ENCODE results near the gene SLC2A10. TPM values are rescaled to one million over a fixed set of nuclear protein-coding genes. Genes with fewer than 3 reads are reported as not detected.

The SLC2A10 gene
- total RNA-seq, 3 donors from 2014 or later (not counting 1 experiment from before 2014, with no cell fraction given): 0.26 to 2.2 (median 0.79) TPM

DNA sequence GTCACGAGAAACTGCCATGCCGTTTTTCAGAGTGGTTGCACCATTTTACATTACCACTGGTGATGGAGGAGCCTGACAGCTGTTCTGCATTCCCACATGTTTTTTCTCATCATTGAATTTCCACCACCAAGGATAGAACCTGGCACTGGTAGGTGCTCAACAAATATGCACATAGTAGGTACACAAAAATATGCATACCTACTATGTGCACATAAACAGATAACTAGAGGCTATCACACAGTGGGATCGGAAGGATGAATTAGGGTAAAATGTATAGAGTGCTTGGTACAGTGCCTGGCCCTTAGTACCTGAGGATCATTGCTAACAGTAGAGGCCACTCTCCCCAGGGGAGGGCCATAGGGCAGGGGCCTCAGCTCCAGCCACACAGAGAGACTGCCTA, 47.0 kb downstream of the SLC2A10 start:
- no peak for ATAC-seq
- Mint-ChIP-seq H3K27me3 (ENCODE audit: low read depth in 2 of 2) (peaks cover 7 to 13% of the 10 kb centered on the region in 2 donors), H3K27ac (no peak overlapping the region), H3K4me1 (peaks cover 0 to 9% of the 10 kb centered on the region in 2 donors), H3K4me3 (no peak overlapping the region), H3K9me3 (no peaks in the 10 kb centered on the region), H3K36me3 (no peaks in the 10 kb centered on the region)
- Histone ChIP-seq H3K4me3 (ENCODE audit: low read length) (no peak overlapping the region), H3K27me3 (ENCODE audit: control insufficient read depth, insufficient read depth, low read length) (no peaks in the 10 kb centered on the region), H3K36me3 (ENCODE audit: control insufficient read depth, insufficient read depth, low read length) (no peaks in the 10 kb centered on the region), H3K27ac (ENCODE audit: low read length) (no peak overlapping the region), H3K9me3 (ENCODE audit: control insufficient read depth, insufficient read depth, low read length) (no peaks in the 10 kb centered on the region), H3K4me1 (ENCODE audit: control insufficient read depth, insufficient read depth, low read length) (no peaks in the 10 kb centered on the region)
- 96% methylated on average over 3 of the region's 3 CpGs for WGBS (ENCODE audit: insufficient coverage)
- intact Hi-C loops (cut with micrococcal nuclease): no loop called here
- no peak for DNase-seq
- TF ChIP-seq, protein P1, sequence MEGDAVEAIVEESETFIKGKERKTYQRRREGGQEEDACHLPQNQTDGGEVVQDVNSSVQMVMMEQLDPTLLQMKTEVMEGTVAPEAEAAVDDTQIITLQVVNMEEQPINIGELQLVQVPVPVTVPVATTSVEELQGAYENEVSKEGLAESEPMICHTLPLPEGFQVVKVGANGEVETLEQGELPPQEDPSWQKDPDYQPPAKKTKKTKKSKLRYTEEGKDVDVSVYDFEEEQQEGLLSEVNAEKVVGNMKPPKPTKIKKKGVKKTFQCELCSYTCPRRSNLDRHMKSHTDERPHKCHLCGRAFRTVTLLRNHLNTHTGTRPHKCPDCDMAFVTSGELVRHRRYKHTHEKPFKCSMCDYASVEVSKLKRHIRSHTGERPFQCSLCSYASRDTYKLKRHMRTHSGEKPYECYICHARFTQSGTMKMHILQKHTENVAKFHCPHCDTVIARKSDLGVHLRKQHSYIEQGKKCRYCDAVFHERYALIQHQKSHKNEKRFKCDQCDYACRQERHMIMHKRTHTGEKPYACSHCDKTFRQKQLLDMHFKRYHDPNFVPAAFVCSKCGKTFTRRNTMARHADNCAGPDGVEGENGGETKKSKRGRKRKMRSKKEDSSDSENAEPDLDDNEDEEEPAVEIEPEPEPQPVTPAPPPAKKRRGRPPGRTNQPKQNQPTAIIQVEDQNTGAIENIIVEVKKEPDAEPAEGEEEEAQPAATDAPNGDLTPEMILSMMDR (IDR thresholded peaks at IDR 0.05): no peak

DNA sequence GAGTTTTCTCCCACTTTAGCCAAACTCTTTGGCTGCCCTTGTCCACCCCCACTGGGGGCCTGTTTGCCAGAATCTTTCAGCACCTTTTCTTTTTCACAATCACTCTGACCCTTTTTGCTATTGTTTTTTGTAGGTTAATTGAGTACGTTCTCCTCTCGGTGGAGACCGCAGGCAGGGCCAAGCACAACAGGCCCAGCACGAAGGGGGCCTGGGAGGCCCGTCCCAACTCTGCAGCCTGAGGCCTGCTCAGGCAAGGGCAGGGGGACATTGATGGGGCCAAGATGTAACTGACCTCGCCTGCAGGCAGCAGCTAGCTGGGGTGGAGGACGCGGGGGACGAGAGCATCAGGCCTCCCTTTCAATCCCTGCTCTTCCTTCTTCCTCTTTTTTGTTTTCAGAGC, 47.7 kb downstream of the SLC2A10 start:
- H3K27ac Mint-ChIP-seq: no peak overlapping the region
- Histone ChIP-seq H3K9me3 (ENCODE audit: control insufficient read depth, insufficient read depth, low read length) (no peaks in the 10 kb centered on the region), H3K36me3 (ENCODE audit: control insufficient read depth, insufficient read depth, low read length) (no peaks in the 10 kb centered on the region), H3K27ac (ENCODE audit: low read length) (no peak overlapping the region), H3K4me1 (ENCODE audit: control insufficient read depth, insufficient read depth, low read length) (no peaks in the 10 kb centered on the region), H3K27me3 (ENCODE audit: control insufficient read depth, insufficient read depth, low read length) (no peaks in the 10 kb centered on the region), H3K4me3 (ENCODE audit: low read length) (no peak overlapping the region)
- WGBS (ENCODE audit: insufficient coverage): 92% methylated on average over 9 of the region's 9 CpGs
- ATAC-seq: no peak
- no peak for DNase-seq
- no peaks in the 10 kb centered on the region for H3K9me3 Mint-ChIP-seq
- no peak overlapping the region for H3K4me3 Mint-ChIP-seq
- intact Hi-C loops (cut with micrococcal nuclease): no loop called here
- TF ChIP-seq, protein P1 (IDR thresholded peaks at IDR 0.05): no peak
- H3K27me3 Mint-ChIP-seq (ENCODE audit: low read depth in 2 of 2): peaks cover 7 to 9% of the 10 kb centered on the region in 2 donors
- H3K36me3 Mint-ChIP-seq: no peaks in the 10 kb centered on the region
- H3K4me1 Mint-ChIP-seq: peaks cover 0 to 9% of the 10 kb centered on the region in 2 donors

DNA sequence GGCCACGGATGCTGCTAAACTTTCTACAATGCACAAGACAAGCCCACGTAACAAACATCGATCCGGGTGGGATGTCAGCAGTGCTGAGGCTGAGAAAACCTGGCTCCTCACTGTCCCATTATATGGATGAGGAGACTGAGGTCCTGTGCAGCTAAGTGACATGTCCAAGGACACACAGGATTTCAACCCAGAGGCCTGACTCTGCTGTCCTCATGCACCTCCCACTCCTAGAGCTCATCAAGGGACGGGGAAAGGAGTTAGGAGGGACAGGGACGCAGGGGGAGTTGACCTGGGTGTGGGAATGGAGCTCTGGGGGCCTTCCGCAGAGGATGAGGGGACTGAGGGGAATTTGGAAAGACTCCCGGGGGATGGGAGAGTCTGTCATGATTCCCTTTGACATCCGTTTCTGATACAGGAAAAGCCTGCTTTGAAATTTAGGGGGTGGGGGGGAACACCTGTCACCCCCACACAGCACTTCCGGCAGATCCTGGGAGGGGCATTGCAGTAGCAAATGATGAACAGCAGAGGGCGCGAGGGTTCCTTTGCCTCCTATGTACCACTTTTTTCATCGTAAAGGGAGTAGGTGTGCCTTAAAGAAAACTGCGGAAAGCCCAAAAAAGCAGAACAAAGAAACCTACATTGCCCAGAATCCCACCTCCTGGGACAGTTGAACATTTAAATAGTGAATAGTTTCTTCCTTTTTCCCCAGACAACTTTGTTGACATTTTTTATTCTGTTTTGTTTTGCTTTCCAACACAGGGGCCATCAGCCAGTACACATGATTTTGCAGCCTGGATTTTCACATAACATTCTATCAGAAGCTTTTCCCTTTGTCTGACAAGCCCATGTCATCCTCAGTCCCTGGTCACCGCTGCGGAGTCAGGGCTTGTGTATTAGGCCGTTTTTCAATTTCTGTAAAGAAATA, 48.6 kb downstream of the SLC2A10 start:
- DNase-seq (peak; percentile 27 to 77), ATAC-seq (peak; percentile 44 to 73 (median 53))
- H3K4me3 Mint-ChIP-seq: no peak overlapping the region
- H3K9me3 ChIP-seq (ENCODE audit: control insufficient read depth, insufficient read depth, low read length): no peaks in the 10 kb centered on the region
- no peaks in the 10 kb centered on the region for H3K27me3 ChIP-seq (ENCODE audit: control insufficient read depth, insufficient read depth, low read length)
- H3K9me3 Mint-ChIP-seq: no peaks in the 10 kb centered on the region
- peaks cover 3 to 5% of the 10 kb centered on the region in 2 donors for H3K27me3 Mint-ChIP-seq (ENCODE audit: low read depth in 2 of 2)
- TF ChIP-seq, protein P1 (IDR thresholded peaks at IDR 0.05): peak; percentile 80
- no peak overlapping the region for H3K27ac ChIP-seq (ENCODE audit: low read length)
- no peaks in the 10 kb centered on the region for H3K36me3 ChIP-seq (ENCODE audit: control insufficient read depth, insufficient read depth, low read length)
- intact Hi-C loops (cut with micrococcal nuclease): no loop called here
- no peaks in the 10 kb centered on the region for H3K36me3 Mint-ChIP-seq
- peaks cover 0 to 5% of the 10 kb centered on the region in 2 donors for H3K4me1 Mint-ChIP-seq
- no peaks in the 10 kb centered on the region for H3K4me1 ChIP-seq (ENCODE audit: control insufficient read depth, insufficient read depth, low read length)
- no peak overlapping the region for H3K27ac Mint-ChIP-seq
- no peak overlapping the region for H3K4me3 ChIP-seq (ENCODE audit: low read length)
- WGBS (ENCODE audit: insufficient coverage): 59% methylated on average over 14 of the region's 17 CpGs

Data from natural killer cell (primary cell).